Body of pancreas (tissue), 4 donors: ENCODE measurements around the gene ZFP69B. TPM values are rescaled to one million over a fixed set of nuclear protein-coding genes. Genes with fewer than 3 reads are reported as not detected.

ENCODE experiments used
- ATAC-seq: fragments of 150-250 bp; one replicate; pipeline ENCODE4 v1.9.1; 2016
- DNase-seq, 4 donors: peaks; one replicate each; pipeline ENCODE4 v3.0.0-alpha.2; 2019
- H3K27ac ChIP-seq, 4 donors: fragments of 200-600 bp; sonication (generic); 1 replicate in 3 of 4; 2 replicates in 1 of 4; pipeline versions ENCODE4 v1.5.1 to v1.6.1; 2016 to 2019; ENCODE audit warnings: mild to moderate bottlenecking in 1 of 4, mixed read lengths in 1 of 4, moderate library complexity in 1 of 4
- H3K27me3 ChIP-seq, 2 donors: fragments of 200-600 bp; sonication (generic); one replicate each; pipeline ENCODE4 v1.6.0; 2016; ENCODE audit warnings: mild to moderate bottlenecking in 1 of 2
- H3K36me3 ChIP-seq, 2 donors: fragments of 200-600 bp; sonication (generic); replicated peaks in 1 of 2; 2 replicates each; pipeline ENCODE4 v1.5.1; 2016; ENCODE audit warnings: low read depth in 2 of 2; ENCODE audit not compliant: insufficient read depth in 1 of 2
- H3K4me1 ChIP-seq: fragments of 200-600 bp; sonication (generic); one replicate; pipeline ENCODE4 v1.6.0; 2016
- H3K4me3 ChIP-seq, 2 donors: fragments of 200-600 bp; sonication (generic); 1 replicate in 1 of 2; 2 replicates in 1 of 2; pipeline ENCODE4 v1.5.1; 2016 to 2019
- H3K9me3 ChIP-seq, 3 donors: fragments of 200-600 bp; sonication (generic); 1 replicate in 2 of 3; 2 replicates in 1 of 3; pipeline ENCODE4 v1.5.1; 2016
- POLR2A ChIP-seq, 3 donors: fragments of 450-650 bp; IDR thresholded peaks; one replicate each; pipeline ENCODE4 v1.6.1; 2016; ENCODE audit warnings: antibody characterized with exemption in 3 of 3, mild to moderate bottlenecking in 2 of 3
- WGBS, 2 donors: methylation state at CpG; one replicate each; pipeline ENCODE4 v1.1.5; 2017; 5-methylcytosine and 5-hydroxymethylcytosine counted together
- intact Hi-C: fragments of 100-400 bp; cut with DNase I; formaldehyde crosslinking; loops from one replicate; pipeline ENCODE4 v1.15.1; 2023
- total RNA-seq, 2 donors: library from RNA; depleted of rRNA; stranded (reverse); fragments of >200 nt; gene quantifications; one replicate each; pipeline ENCODE4 v1.1.0, GENCODE V29; 2016
- TF ChIP-seq, protein P1 (sequence below), 7 experiments: fragments of 450-650 bp in 4 of 7; fragments of 200-600 bp in 3 of 7; sonication (generic) in 3 of 7; IDR thresholded peaks; one replicate each; pipeline ENCODE4 v1.5.1; 2016 to 2019; ENCODE audit warnings: antibody characterized with exemption in 7 of 7

The ZFP69B gene
- total RNA-seq, 2 donors from 2014 or later = 0.66 to 1.8 TPM

DNA sequence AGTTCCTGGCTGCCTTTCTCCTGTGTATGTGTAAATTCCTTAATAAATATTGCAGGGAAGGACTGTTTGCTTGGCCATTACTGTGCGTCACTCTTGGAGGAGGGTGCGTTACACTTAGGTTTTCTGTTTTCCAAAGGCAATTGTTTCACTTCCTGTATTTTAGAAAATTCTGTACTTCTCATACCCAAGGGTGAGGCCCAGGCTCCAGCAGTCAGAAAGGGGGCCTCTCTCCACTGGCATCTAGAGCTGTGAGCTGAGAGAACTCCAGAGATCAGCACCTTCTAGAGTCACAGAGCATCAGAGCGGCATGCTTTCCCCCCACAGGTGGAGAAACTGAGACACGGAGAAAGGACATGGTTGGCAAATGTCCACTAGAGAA lies 27.0 kb upstream of the ZFP69B start:
- Histone ChIP-seq H3K27ac (no peak overlapping the region), H3K36me3 (peaks cover 0 to 6% of the 10 kb centered on the region in 2 donors), H3K9me3 (no peaks in the 10 kb centered on the region), H3K4me1 (no peaks in the 10 kb centered on the region), H3K4me3 (no peak overlapping the region), H3K27me3 (no peaks in the 10 kb centered on the region)
- intact Hi-C loops = no loop called here
- no peak for ATAC-seq
- DNase-seq = peak in 1 of 4 donors; percentile 43
- WGBS, 2 donors = 83 to 87% methylated on average over 4 of the region's 4 CpGs
- peak in 1 of 3 donors; percentile 20 for TF ChIP-seq POLR2A (IDR thresholded peaks at IDR 0.05)
- TF ChIP-seq, protein P1, sequence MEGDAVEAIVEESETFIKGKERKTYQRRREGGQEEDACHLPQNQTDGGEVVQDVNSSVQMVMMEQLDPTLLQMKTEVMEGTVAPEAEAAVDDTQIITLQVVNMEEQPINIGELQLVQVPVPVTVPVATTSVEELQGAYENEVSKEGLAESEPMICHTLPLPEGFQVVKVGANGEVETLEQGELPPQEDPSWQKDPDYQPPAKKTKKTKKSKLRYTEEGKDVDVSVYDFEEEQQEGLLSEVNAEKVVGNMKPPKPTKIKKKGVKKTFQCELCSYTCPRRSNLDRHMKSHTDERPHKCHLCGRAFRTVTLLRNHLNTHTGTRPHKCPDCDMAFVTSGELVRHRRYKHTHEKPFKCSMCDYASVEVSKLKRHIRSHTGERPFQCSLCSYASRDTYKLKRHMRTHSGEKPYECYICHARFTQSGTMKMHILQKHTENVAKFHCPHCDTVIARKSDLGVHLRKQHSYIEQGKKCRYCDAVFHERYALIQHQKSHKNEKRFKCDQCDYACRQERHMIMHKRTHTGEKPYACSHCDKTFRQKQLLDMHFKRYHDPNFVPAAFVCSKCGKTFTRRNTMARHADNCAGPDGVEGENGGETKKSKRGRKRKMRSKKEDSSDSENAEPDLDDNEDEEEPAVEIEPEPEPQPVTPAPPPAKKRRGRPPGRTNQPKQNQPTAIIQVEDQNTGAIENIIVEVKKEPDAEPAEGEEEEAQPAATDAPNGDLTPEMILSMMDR (IDR thresholded peaks at IDR 0.05) = no peak

DNA sequence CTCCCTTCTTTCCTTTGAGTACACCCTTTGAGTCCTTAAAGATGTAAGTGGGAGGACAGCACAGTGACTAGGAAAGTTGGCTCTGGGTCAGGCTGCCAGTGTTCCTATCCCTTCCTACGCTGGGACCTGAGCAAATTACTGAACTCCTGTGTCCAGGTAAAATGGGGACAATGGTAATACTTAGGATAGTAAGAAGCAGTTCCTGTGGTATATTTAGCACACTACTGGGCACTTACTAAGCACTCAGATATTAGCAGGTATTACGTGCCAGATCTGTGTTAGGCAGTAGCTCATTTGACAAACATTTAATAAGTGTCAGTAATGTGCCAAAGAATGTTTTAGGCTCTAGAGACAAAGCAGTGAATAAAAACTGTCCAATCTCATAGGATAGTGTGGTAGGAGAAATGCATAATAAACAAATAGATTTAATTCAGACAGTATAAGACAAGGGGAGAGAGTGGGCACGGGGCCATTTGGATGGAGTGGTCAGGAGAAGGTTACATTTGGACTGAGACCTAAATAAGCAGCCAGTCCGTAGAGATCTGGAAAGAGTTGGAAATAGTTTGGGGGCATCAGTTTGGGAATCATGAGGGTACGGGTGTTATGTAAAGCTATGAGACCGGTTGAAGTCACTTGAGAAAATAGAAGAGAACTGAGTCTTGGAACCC lies 26.2 kb upstream of the ZFP69B start:
- WGBS, 2 donors = 95% methylated on average over 6 of the region's 6 CpGs
- ATAC-seq = no peak

DNA sequence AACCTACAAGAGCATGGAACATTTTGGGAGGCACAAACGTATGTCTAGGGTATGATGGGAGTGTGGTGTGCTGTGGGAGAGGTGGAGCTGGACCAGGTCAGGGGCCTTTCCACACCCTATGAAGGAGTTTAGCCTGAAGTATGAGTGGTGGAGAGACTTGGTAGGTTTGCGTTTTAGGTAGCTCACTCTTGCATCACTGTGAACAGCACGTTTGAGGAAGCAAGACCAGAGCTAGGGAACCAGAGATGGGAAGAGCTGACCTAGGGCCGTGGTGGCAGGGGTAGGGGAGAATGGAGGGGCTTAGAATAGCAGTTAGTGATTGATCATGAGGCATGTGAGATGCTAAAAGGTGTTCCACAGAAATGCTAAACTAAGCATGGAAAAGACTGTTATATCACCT lies 25.1 kb upstream of the ZFP69B start:
- H3K27ac ChIP-seq = no peak overlapping the region
- H3K4me1 ChIP-seq = no peaks in the 10 kb centered on the region
- 74 to 79% methylated on average over 4 of the region's 4 CpGs for WGBS, 2 donors
- TF ChIP-seq POLR2A (IDR thresholded peaks at IDR 0.05) = no peak
- TF ChIP-seq, protein P1 (IDR thresholded peaks at IDR 0.05) = no peak
- H3K9me3 ChIP-seq = no peaks in the 10 kb centered on the region
- intact Hi-C loops = no loop called here
- H3K27me3 ChIP-seq = no peaks in the 10 kb centered on the region
- H3K36me3 ChIP-seq = peaks cover 0 to 4% of the 10 kb centered on the region in 2 donors
- H3K4me3 ChIP-seq = no peak overlapping the region
- DNase-seq = no peak
- ATAC-seq = no peak

More for the DNA sequence above, 26.2 kb upstream of the ZFP69B start:
- no peaks in the 10 kb centered on the region for H3K9me3 ChIP-seq
- intact Hi-C loops = no loop called here
- H3K27ac ChIP-seq = no peak overlapping the region
- no peaks in the 10 kb centered on the region for H3K4me1 ChIP-seq
- no peaks in the 10 kb centered on the region for H3K27me3 ChIP-seq
- peaks cover 0 to 6% of the 10 kb centered on the region in 2 donors for H3K36me3 ChIP-seq
- no peak for TF ChIP-seq POLR2A (IDR thresholded peaks at IDR 0.05)
- TF ChIP-seq, protein P1 (IDR thresholded peaks at IDR 0.05) = no peak
- no peak overlapping the region for H3K4me3 ChIP-seq
- no peak for DNase-seq

DNA sequence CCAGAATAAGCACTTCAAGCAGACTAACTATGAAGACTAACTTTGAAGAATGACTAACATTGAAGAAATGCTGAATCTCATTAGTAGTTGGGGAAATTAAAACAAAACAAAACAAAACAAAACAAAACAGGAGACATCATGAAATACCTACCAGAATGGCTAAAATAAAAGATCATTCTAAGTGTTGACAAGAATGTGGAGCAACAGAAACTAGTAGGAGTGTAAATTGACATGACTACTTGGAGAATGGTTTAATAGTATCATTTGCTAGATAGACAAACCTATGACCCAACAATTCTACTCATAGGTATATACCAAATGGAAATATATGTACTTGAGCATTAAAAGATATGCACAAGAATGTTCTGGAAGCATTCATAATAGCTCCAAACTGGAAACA lies 18.9 kb upstream of the ZFP69B start:
- intact Hi-C loops = no loop called here
- Histone ChIP-seq H3K4me3 (no peak overlapping the region), H3K9me3 (no peaks in the 10 kb centered on the region), H3K27me3 (no peaks in the 10 kb centered on the region), H3K36me3 (no peaks in the 10 kb centered on the region), H3K27ac (no peak overlapping the region), H3K4me1 (no peaks in the 10 kb centered on the region)
- TF ChIP-seq, protein P1 (IDR thresholded peaks at IDR 0.05) = no peak
- TF ChIP-seq POLR2A (IDR thresholded peaks at IDR 0.05) = no peak
- DNase-seq = no peak
- no peak for ATAC-seq
